NB4 (cell line): ENCODE results near the gene TMPRSS11D.

Experiments used
- MYC ChIP-seq: IDR thresholded peaks from 2 replicates; pipeline ENCODE4 v1.6.1; 2011; ENCODE audit warnings: low read depth, low read length
- POLR2A ChIP-seq: IDR thresholded peaks from 2 replicates; pipeline ENCODE4 v1.6.1; 2011; ENCODE audit warnings: mild to moderate bottlenecking; ENCODE audit not compliant: insufficient read length; ENCODE audit errors: extremely low read depth
- TF ChIP-seq, protein P1 (sequence below): IDR thresholded peaks from one replicate; pipeline ENCODE4 v1.5.1; 2012; ENCODE audit warnings: low read depth, low read length

DNA sequence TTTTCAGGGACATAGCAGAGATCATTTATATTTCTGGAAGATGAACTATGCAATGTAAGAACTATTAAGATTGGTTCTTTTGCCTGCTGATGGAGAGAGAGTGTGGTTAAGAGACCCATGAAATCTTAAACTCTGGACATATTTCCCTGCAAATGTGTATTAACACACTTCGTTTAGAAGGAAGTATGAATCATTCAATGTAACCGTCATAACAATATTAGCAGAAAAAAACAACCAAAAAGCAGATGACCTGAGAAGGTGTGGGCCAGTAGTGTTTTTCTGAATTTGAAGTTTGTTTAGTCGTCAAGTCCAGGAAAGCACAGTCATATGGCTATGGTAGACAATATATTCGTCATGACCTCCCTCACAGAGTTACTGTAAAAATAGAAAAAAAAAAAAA lies 2.5 kb upstream of the TMPRSS11D start:
- TF ChIP-seq, protein P1, sequence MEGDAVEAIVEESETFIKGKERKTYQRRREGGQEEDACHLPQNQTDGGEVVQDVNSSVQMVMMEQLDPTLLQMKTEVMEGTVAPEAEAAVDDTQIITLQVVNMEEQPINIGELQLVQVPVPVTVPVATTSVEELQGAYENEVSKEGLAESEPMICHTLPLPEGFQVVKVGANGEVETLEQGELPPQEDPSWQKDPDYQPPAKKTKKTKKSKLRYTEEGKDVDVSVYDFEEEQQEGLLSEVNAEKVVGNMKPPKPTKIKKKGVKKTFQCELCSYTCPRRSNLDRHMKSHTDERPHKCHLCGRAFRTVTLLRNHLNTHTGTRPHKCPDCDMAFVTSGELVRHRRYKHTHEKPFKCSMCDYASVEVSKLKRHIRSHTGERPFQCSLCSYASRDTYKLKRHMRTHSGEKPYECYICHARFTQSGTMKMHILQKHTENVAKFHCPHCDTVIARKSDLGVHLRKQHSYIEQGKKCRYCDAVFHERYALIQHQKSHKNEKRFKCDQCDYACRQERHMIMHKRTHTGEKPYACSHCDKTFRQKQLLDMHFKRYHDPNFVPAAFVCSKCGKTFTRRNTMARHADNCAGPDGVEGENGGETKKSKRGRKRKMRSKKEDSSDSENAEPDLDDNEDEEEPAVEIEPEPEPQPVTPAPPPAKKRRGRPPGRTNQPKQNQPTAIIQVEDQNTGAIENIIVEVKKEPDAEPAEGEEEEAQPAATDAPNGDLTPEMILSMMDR: no peak
- TF ChIP-seq MYC (no peak), POLR2A (no peak)
